Ovary (tissue), 9 donors: Measurements from ENCODE around the gene OSER1. TPM values are rescaled to one million over a fixed set of nuclear protein-coding genes. Genes with fewer than 3 reads are reported as not detected.

ENCODE experiments used
- DNase-seq, 5 donors: peaks; one replicate each; pipeline ENCODE4 v3.0.0-alpha.2; 2019 to 2020
- H3K27ac ChIP-seq, 2 donors: fragments of 200-600 bp; one replicate each; pipeline versions ENCODE4 v1.5.1 to v1.8.0; 2019 to 2022
- H3K27me3 ChIP-seq: fragments of 200-600 bp; one replicate; pipeline ENCODE4 v1.8.0; 2022
- H3K36me3 ChIP-seq: fragments of 200-600 bp; sonication (generic); one replicate; pipeline ENCODE4 v1.5.1; 2019
- H3K4me1 ChIP-seq: one replicate; pipeline ENCODE4 v1.8.1; 2013; ENCODE audit warnings: mild to moderate bottlenecking, moderate library complexity; ENCODE audit not compliant: insufficient read depth
- H3K4me3 ChIP-seq: fragments of 200-600 bp; sonication (generic); one replicate; pipeline ENCODE4 v1.5.1; 2017
- H3K9me3 ChIP-seq, 2 donors: fragments of 200-600 bp in 1 of 2; sonication (generic) in 1 of 2; one replicate each; pipeline versions ENCODE4 v1.5.1 to v1.8.1; 2013 to 2019; ENCODE audit warnings: mild to moderate bottlenecking in 1 of 2, moderate library complexity in 1 of 2
- CTCF ChIP-seq, 3 donors: fragments of 450-650 bp in 2 of 3; fragments of 200-600 bp in 1 of 3; IDR thresholded peaks; one replicate each; pipeline versions ENCODE4 v1.5.1 to v1.8.0; 2016 to 2022; ENCODE audit warnings: antibody characterized with exemption in 3 of 3, mild to moderate bottlenecking in 1 of 3
- EP300 ChIP-seq: sonication (generic); formaldehyde crosslinking; IDR thresholded peaks from one replicate; pipeline ENCODE4 v1.6.1; 2017; ENCODE audit warnings: antibody characterized with exemption
- POLR2A ChIP-seq: fragments of 450-650 bp; IDR thresholded peaks from one replicate; pipeline ENCODE4 v1.6.1; 2017; ENCODE audit warnings: antibody characterized with exemption, mild to moderate bottlenecking, moderate library complexity
- WGBS, 3 donors: extraction: QIAGEN DNeasy Blood & Tissue Kit in 1 of 3; methylation state at CpG; one replicate each; pipeline versions ENCODE4 v1.1.5 to v1.1.7; 2013 to 2017; 5-methylcytosine and 5-hydroxymethylcytosine counted together
- intact Hi-C, 4 donors: fragments of 100-400 bp; cut with DNase I; formaldehyde crosslinking; loops; one replicate each; pipeline versions ENCODE4 v1.11.0 to v1.15.1; 2022 to 2023
- polyA plus RNA-seq, 2 donors: library from polyadenylated mRNA; stranded (reverse); fragments of 200-250 nt in 1 of 2; fragments of 350-450 nt in 1 of 2; fragmentation: Illumina TruSeq in 1 of 2; extraction: RNeasy Lipid Tissue Mini Kit (QIAGEN cat#74804) in 1 of 2; gene quantifications; one replicate each; pipeline ENCODE4 v1.2.3, GENCODE V29; 2013 to 2014
- total RNA-seq, 7 donors: library from RNA; depleted of rRNA in 2 of 7; stranded (reverse); fragments of >200 nt in 2 of 7; fragmentation: NEBNext Ultra II Directional in 3 of 7; extraction: Animal tissue kit (Norgen Biotek cat#: 25700) in 3 of 7; gene quantifications; one replicate each; pipeline versions ENCODE4 v1.1.0 to v1.2.4, GENCODE V29; 2016 to 2023
- donor health status: DM: no; HTN: no; CAD: no; lungs with moderate emphysema.
- donor health status: DM: no; HTN: no; CAD: no.
- donor health status: Bipolar disorder and iron deficiency.
- donor health status: DM: yes; HTN: yes; CAD: no.
- donor health status: DM: no; HTN: no; CAD: no.
- donor health status: DM: yes; HTN: yes; CAD: no.

Gene OSER1
- total and polyA plus RNA-seq, 9 donors = 27.7 to 55.3 (median 39.5) TPM

DNA sequence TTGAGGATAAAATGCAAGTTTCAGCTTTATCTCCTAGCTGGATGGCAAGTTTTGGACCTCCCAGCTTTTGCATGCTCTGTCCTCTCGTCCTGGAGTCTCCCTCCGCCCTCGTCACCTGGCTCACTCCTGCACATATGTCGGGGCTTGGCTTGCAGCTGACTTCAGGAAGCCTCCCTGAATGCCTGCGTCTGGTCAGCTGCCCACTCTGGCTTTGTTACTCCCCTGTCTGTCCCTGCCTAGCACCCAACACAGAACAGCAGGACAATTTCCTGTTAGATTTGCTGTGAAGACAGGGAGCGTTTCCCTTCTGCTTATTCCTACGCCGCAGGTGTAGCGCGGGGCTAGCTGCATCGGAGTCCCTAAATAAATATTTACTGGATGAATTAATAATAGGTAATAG is 29.0 kb downstream of the OSER1 start:
- H3K4me1 ChIP-seq = peaks cover 1% of the 10 kb centered on the region
- intact Hi-C loops = loop anchor here in 1 of 4 donors (10.0 kb wide), 1 partner anchor 67 kb away; no protein-coding TSS in a partner anchor

DNA sequence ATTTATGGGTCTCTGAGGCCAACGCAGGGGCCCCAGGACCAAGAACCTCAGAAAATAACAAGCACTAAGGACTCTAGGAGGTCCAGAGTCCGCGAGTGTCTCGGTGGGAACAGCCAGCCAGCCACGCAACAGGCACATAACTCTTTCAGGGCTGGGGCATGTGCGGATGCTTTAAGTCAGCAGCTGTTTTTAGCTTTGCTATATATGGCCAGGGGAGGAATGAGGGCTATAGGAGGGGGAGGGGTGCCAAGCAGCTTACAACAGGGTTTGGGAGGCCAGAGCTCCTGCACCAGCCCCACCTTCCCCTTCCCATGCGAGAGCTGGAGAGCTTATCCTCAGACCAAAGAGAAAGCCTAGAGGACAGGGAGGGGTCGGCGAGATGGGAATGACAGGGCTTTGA is 29.8 kb downstream of the OSER1 start:
- peak overlapping the region; percentile 7 for H3K4me3 ChIP-seq
- no peaks in the 10 kb centered on the region for H3K27me3 ChIP-seq
- H3K36me3 ChIP-seq = no peaks in the 10 kb centered on the region
- no peaks in the 10 kb centered on the region for H3K9me3 ChIP-seq
- H3K4me1 ChIP-seq = no peaks in the 10 kb centered on the region
- WGBS, 3 donors = 18 to 25% (median 19%) methylated on average over 9 of the region's 9 CpGs
- no peak for TF ChIP-seq POLR2A
- no peak for TF ChIP-seq CTCF (IDR thresholded peaks at IDR 0.05)
- TF ChIP-seq EP300 = no peak
- intact Hi-C loops = loop anchor here in 1 of 4 donors (10.0 kb wide), 1 partner anchor 66 kb away; no protein-coding TSS in a partner anchor
- DNase-seq = peak in 1 of 5 donors; percentile 19
- H3K27ac ChIP-seq = no peak overlapping the region

More for the DNA sequence above, 29.0 kb downstream of the OSER1 start:
- Histone ChIP-seq H3K4me3 (no peak overlapping the region), H3K27me3 (no peaks in the 10 kb centered on the region), H3K27ac (no peak overlapping the region), H3K9me3 (no peaks in the 10 kb centered on the region), H3K36me3 (no peaks in the 10 kb centered on the region)
- DNase-seq = no peak
- 54 to 59% (median 55%) methylated on average over 11 of the region's 11 CpGs for WGBS, 3 donors
- TF ChIP-seq POLR2A (no peak), EP300 (no peak), CTCF (IDR thresholded peaks at IDR 0.05) (no peak)

GRCh38 chr20:44176833-44177534 is 33.6 kb downstream of the OSER1 start:
- no peaks in the 10 kb centered on the region for H3K36me3 ChIP-seq
- H3K4me1 ChIP-seq = no peaks in the 10 kb centered on the region
- no peaks in the 10 kb centered on the region for H3K27me3 ChIP-seq
- H3K4me3 ChIP-seq = no peak overlapping the region
- H3K9me3 ChIP-seq = no peaks in the 10 kb centered on the region
- no peak for TF ChIP-seq POLR2A
- no peak for DNase-seq
- no peak overlapping the region for H3K27ac ChIP-seq
- 51 to 60% (median 58%) methylated on average over 14 of the region's 14 CpGs for WGBS, 3 donors
- intact Hi-C loops = no loop called here

DNA sequence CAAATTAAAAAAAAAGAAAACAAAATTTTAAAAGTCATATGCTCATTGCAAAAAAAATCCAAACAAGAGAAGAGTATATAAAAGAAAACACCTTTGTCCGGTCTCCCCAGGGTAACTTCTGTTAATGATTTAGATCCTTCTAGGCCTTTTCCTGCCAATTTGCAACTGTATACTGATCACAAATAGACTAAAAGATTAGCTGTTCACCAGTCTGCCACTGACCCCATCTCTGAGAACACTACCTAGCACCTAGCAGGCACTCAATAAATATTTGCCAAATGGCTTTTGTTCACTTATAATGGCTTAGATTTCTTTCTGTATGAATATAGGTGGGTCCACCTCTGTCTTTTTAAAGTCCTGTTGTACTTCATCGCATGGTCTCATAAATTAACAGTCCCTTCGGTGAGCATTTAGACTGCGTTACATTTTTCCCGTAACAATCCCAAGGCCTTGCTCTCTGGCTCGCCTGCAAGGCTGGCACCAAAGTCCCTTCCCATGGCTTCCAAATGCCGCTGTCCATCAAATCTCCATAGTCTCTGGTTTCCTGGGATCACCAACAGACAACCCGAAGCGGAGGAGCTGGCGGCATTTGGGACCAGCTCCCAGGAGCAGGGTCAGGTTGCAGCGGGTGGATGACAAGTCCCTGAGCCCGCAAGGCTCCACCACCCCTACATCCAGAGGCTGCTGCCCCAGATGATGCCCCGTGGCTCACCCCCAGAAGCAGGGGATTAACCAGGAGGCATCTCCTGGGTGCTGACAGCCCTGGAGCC is 35.4 kb downstream of the OSER1 start:
- Histone ChIP-seq H3K9me3 (no peaks in the 10 kb centered on the region), H3K4me1 (no peaks in the 10 kb centered on the region), H3K36me3 (no peaks in the 10 kb centered on the region), H3K4me3 (no peak overlapping the region), H3K27me3 (no peaks in the 10 kb centered on the region), H3K27ac (no peak overlapping the region)
- DNase-seq = no peak
- WGBS, 3 donors = 89 to 90% (median 90%) methylated on average over 13 of the region's 13 CpGs
- intact Hi-C loops = no loop called here
- TF ChIP-seq POLR2A (no peak), CTCF (IDR thresholded peaks at IDR 0.05) (no peak), EP300 (no peak)

DNA sequence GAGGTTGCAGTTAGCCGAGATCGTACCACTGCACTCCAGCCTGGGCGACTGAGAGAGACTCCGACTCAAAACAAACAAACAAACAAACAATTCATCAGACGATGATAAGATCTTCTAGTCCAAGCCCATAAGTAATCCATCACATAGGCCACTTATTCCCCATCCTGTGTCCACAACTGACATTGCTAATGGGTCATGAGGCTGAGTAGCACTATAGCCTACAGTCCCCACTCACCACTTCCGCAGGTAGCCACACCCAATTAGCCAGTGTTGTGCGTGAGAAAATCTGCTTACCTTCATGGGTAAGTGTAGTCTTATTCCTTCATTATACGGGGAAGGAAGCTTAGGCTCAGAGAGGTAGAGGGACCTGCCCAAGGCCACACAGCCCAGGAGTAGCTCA is 36.7 kb downstream of the OSER1 start:
- no peak for DNase-seq
- Histone ChIP-seq H3K9me3 (no peaks in the 10 kb centered on the region), H3K36me3 (no peaks in the 10 kb centered on the region), H3K4me1 (no peaks in the 10 kb centered on the region), H3K27ac (no peak overlapping the region), H3K4me3 (no peak overlapping the region), H3K27me3 (no peaks in the 10 kb centered on the region)
- 67 to 85% (median 79%) methylated on average over 8 of the region's 8 CpGs for WGBS, 3 donors
- TF ChIP-seq EP300 = no peak
- TF ChIP-seq CTCF (IDR thresholded peaks at IDR 0.05) = no peak
- no peak for TF ChIP-seq POLR2A
- intact Hi-C loops = no loop called here
